ENCODE data around the gene ELL. TPM values are rescaled to one million over a fixed set of nuclear protein-coding genes. Genes with fewer than 3 reads are reported as not detected.

ELL gene
- total and polyA plus RNA-seq, 9 of the 15 experiments (the other 6 are each of a cell fraction or from before 2014, with no cell fraction given), result 0.24 to 22.5 (median 4.1) TPM

- no peak for TF ChIP-seq CTCFL (IDR thresholded peaks at IDR 0.05; ENCODE audit: borderline replicate concordance, insufficient read depth, low read depth, low read length, poor library complexity, severe bottlenecking)
- peak; percentile 94 for TF ChIP-seq ZKSCAN1 (IDR thresholded peaks at IDR 0.05; ENCODE audit: low read depth, low read length)
- peak; percentile 84; the same call in 1 of the 2 replicates for TF ChIP-seq ZNF695 (CRISPR knock-in tag; IDR thresholded peaks at IDR 0.05)
- TF ChIP-seq HOXB6 (CRISPR knock-in tag; IDR thresholded peaks at IDR 0.05; ENCODE audit: borderline replicate concordance), result no peak
- TF ChIP-seq PCBP1 (IDR thresholded peaks at IDR 0.05; ENCODE audit: low read depth, low read length, poor library complexity, severe bottlenecking), result peak; percentile 4
- TF ChIP-seq ATF7 (IDR thresholded peaks at IDR 0.05), result peak; percentile 58; the same call in 1 of the 2 replicates
- TF ChIP-seq ZBTB1 (CRISPR knock-in tag; IDR thresholded peaks at IDR 0.05; ENCODE audit: borderline replicate concordance, low read depth), result no peak
- TF ChIP-seq SMAD4 (CRISPR knock-in tag; conservative IDR thresholded peaks at IDR 0.05), result no peak; the same call in 1 of the 2 replicates
- TF ChIP-seq ZNF740 (CRISPR knock-in tag; IDR thresholded peaks at IDR 0.05), result no peak; the same call in 1 of the 2 replicates
- no peak; a peak in 1 of 4 replicates for TF ChIP-seq ZNF740 (tag; IDR thresholded peaks at IDR 0.05)
- TF ChIP-seq, protein P1, sequence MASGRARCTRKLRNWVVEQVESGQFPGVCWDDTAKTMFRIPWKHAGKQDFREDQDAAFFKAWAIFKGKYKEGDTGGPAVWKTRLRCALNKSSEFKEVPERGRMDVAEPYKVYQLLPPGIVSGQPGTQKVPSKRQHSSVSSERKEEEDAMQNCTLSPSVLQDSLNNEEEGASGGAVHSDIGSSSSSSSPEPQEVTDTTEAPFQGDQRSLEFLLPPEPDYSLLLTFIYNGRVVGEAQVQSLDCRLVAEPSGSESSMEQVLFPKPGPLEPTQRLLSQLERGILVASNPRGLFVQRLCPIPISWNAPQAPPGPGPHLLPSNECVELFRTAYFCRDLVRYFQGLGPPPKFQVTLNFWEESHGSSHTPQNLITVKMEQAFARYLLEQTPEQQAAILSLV (tag; IDR thresholded peaks at IDR 0.05), result no peak
- TF ChIP-seq POLR3G (IDR thresholded peaks at IDR 0.05; ENCODE audit: extremely low read depth, insufficient read length, insufficient replicate concordance), result no peak
- peak; percentile 88 for TF ChIP-seq BCOR (IDR thresholded peaks at IDR 0.05)
- no peak for TF ChIP-seq PYGO2 (tag; IDR thresholded peaks at IDR 0.05)
- TF ChIP-seq KDM5B (IDR thresholded peaks at IDR 0.05; ENCODE audit: insufficient replicate concordance, low read depth, low read length), result peak; percentile 55
- TF ChIP-seq NEUROD1 (IDR thresholded peaks at IDR 0.05; ENCODE audit: borderline replicate concordance, low read depth, low read length, partially characterized antibody), result peak; percentile 10
- no peak for TF ChIP-seq ZNF561 (CRISPR knock-in tag; conservative IDR thresholded peaks at IDR 0.05)
Measured at GRCh38 chr19:18417250-18418028, 104.4 kb downstream of the ELL start (continued).
